Stimulated activated CD4-positive, alpha-beta T cell treated with anti-CD3 and anti-CD28 coated beads, Interleukin-12 subunit alpha, Interleukin-12 subunit beta, amount 100 ng/mL, for 48 hours (primary cell): Measurements from ENCODE around the gene ATP11A.

Experiments
- DNase-seq, 3 donors: peaks; one replicate each; pipeline ENCODE4 v3.0.0-alpha.2; 2020; ENCODE audit warnings: low read depth in 2 of 3, low spot score in 1 of 3

Gene ATP11A

GRCh38 chr13:112689303-112690245, at the start of gene ATP11A:
TSS of gene ATP11A (plus strand) at chr13:112690038. CDS start at chr13:112690417, 379 bp downstream.
- peak; percentile 64 to 79 (median 79) for DNase-seq

- DNase-seq = no peak
Measured at GRCh38 chr13:112641456-112642089, 48.3 kb upstream of the ATP11A start.

GRCh38 chr13:112642090-112642460, 47.8 kb upstream of the ATP11A start:
- no peak for DNase-seq

- DNase-seq = no peak
Measured at GRCh38 chr13:112643759-112644459, 45.9 kb upstream of the ATP11A start.

GRCh38 chr13:112645327-112645914, 44.4 kb upstream of the ATP11A start:
- no peak for DNase-seq

GRCh38 chr13:112647256-112647655, 42.6 kb upstream of the ATP11A start:
- no peak for DNase-seq

- no peak for DNase-seq
Measured at GRCh38 chr13:112648101-112648500, 41.7 kb upstream of the ATP11A start.

GRCh38 chr13:112648966-112649690, 40.7 kb upstream of the ATP11A start:
- no peak for DNase-seq

- DNase-seq = no peak
Measured at GRCh38 chr13:112651311-112651710, 38.5 kb upstream of the ATP11A start.

GRCh38 chr13:112651750-112652511, 37.9 kb upstream of the ATP11A start:
- no peak for DNase-seq

GRCh38 chr13:112652512-112653070, 37.2 kb upstream of the ATP11A start:
- DNase-seq = no peak

- DNase-seq = no peak
Measured at GRCh38 chr13:112653071-112653470, 36.8 kb upstream of the ATP11A start.

GRCh38 chr13:112655913-112656312, 33.9 kb upstream of the ATP11A start:
- DNase-seq = no peak

- no peak for DNase-seq
Measured at GRCh38 chr13:112657850-112658445, 31.9 kb upstream of the ATP11A start.

GRCh38 chr13:112658808-112659207, 31.0 kb upstream of the ATP11A start:
- DNase-seq = no peak

GRCh38 chr13:112661291-112661690, 28.5 kb upstream of the ATP11A start:
- DNase-seq = no peak

- DNase-seq = no peak
Measured at GRCh38 chr13:112664501-112665203, 25.2 kb upstream of the ATP11A start.

GRCh38 chr13:112668924-112669323, 20.9 kb upstream of the ATP11A start:
- DNase-seq = no peak
